Adipocyte (in vitro differentiated cells): ENCODE data around the gene KCNK10.

Source experiments
- DNase-seq: peaks from one replicate; pipeline ENCODE4 v3.0.0-alpha.2; 2015; ENCODE audit warnings: low read depth
- H3K27me3 ChIP-seq: replicated peaks from 2 replicates; pipeline ENCODE4 v1.7.0; 2013; ENCODE audit warnings: mild to moderate bottlenecking, low read length, moderate library complexity; ENCODE audit not compliant: control insufficient read depth, insufficient read depth
- H3K36me3 ChIP-seq: 2 replicates; pipeline ENCODE4 v1.7.0; 2013; ENCODE audit warnings: low read length, mild to moderate bottlenecking, moderate library complexity; ENCODE audit not compliant: control insufficient read depth, insufficient read depth, severe bottlenecking
- H3K4me1 ChIP-seq: 2 replicates; pipeline ENCODE4 v1.7.0; 2013; ENCODE audit warnings: mild to moderate bottlenecking, low read length, moderate library complexity; ENCODE audit not compliant: control insufficient read depth, insufficient read depth
- H3K4me3 ChIP-seq: 2 replicates; pipeline ENCODE4 v1.7.0; 2013; ENCODE audit warnings: mild to moderate bottlenecking, low read length, moderate library complexity
- H3K9ac ChIP-seq: 2 replicates; pipeline ENCODE4 v1.7.0; 2013; ENCODE audit warnings: mild to moderate bottlenecking, low read length, moderate library complexity
- H3K9me3 ChIP-seq: 2 replicates; pipeline ENCODE4 v1.7.0; 2013; ENCODE audit warnings: mild to moderate bottlenecking, low read length, moderate library complexity; ENCODE audit not compliant: control insufficient read depth

KCNK10 gene

DNA sequence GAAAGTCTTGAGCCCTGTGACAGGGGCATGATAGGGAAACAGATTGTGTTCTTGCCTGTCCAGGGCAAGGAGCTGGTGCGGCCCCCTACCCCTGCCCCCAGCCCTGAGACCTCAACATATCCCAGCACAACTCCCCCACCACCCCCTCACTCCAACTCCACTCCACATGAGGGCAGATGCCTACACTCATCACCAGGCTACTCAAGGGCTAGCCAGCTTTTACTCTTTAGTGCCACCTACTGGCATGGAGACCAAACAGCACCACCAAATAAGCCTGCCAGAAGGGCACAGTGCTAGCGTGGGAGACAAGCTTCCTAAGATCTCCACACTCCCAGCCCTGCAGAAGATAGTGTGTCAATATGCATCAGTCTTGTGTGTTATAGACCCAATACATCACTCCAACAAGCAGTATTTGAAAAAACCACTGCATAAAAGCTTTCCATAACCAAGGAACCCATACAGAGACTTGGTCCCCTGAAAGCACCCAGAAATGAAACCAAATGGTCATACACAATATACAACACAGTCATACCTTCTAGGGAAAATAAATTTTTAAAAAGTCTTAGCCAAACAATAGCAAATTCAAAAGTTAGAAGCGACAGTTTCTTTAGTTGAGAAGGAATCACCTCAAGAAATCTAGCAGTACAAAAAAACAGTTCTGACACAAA, 154.4 kb downstream of the KCNK10 start:
- H3K4me3 ChIP-seq = no peak overlapping the region
- peaks cover 10% of the 10 kb centered on the region for H3K9me3 ChIP-seq
- peaks cover 6% of the 10 kb centered on the region for H3K27me3 ChIP-seq
- no peaks in the 10 kb centered on the region for H3K36me3 ChIP-seq
- H3K9ac ChIP-seq = no peak overlapping the region
- no peaks in the 10 kb centered on the region for H3K4me1 ChIP-seq
- peak; percentile 58 for DNase-seq

DNA sequence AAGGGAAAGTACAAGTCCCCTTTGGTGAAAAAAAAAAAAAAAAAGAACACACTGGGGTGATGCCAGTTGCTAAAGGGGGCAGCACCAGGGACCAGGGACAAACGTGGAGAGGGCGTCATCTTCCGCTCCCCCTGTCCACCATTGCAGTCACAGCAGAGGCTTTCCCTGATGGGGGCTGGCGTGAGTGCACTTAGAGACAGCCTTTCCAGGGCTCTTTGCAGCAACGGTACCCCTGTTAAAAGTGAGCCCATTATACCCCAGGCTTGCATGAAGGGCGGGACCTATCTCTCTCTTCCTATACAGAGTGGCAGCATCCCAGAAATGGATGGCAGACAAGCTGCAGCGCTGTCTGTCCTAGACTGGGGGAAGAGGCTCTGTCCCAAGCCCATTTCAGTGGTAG, 155.0 kb downstream of the KCNK10 start:
- Histone ChIP-seq H3K9me3 (peaks cover 10% of the 10 kb centered on the region), H3K4me3 (no peak overlapping the region), H3K27me3 (peaks cover 10% of the 10 kb centered on the region), H3K36me3 (no peaks in the 10 kb centered on the region), H3K4me1 (no peaks in the 10 kb centered on the region), H3K9ac (no peak overlapping the region)
- DNase-seq = no peak

DNA sequence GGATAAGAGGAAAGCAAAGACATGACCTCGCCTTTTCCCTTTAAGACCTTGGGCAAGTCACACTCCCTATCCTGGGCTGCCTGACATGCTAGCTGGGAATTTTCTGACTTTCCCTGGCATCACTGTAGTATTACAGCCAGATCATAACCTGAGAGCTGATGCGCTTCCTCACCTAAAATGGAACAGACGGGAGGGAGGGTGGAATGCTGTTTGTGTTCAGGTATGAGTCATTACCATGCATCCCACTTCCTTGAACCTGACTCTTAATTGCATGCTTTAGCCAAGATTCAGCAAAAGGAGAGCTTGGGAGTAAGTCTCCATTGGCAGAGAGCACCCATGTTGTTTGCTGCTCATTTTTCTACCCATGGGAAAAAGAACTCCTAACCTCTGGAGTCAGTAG, 156.5 kb downstream of the KCNK10 start:
- peaks cover 10% of the 10 kb centered on the region for H3K27me3 ChIP-seq
- no peaks in the 10 kb centered on the region for H3K9me3 ChIP-seq
- no peak for DNase-seq
- H3K9ac ChIP-seq = no peak overlapping the region
- H3K4me1 ChIP-seq = no peaks in the 10 kb centered on the region
- H3K36me3 ChIP-seq = no peaks in the 10 kb centered on the region
- H3K4me3 ChIP-seq = no peak overlapping the region

DNA sequence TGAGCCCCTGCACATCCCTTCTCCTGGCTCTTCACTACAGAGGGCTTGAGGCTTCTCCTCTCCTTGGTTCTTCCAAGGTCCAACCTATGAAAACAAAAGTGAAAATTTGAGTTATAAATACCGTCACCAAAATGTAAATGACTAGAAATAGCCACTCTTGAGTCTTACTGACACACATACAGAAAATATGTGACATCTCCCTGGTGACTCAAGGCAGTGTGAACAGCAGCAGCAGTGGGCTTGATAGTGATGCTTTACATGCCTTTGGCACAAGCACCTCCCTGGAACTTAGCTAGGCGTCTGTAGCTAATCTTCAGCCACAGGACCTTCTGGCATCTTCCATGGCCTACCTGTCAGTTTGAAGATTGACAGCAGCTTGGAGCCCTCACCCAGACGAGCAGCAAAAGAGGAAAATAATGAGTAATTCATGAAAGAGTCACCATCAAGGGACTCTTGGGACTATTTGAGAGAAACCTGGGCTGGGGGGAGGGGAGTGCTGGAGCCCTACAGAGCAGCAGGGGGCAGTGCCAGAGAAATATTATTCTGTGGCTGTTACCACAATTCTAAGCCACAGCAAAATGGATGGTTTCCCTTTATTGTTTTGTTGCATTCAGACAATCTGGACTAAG, 158.0 kb downstream of the KCNK10 start:
- no peaks in the 10 kb centered on the region for H3K36me3 ChIP-seq
- no peak for DNase-seq
- peaks cover 16% of the 10 kb centered on the region for H3K27me3 ChIP-seq
- H3K4me3 ChIP-seq = no peak overlapping the region
- H3K9me3 ChIP-seq = no peaks in the 10 kb centered on the region
- H3K9ac ChIP-seq = no peak overlapping the region
- no peaks in the 10 kb centered on the region for H3K4me1 ChIP-seq

DNA sequence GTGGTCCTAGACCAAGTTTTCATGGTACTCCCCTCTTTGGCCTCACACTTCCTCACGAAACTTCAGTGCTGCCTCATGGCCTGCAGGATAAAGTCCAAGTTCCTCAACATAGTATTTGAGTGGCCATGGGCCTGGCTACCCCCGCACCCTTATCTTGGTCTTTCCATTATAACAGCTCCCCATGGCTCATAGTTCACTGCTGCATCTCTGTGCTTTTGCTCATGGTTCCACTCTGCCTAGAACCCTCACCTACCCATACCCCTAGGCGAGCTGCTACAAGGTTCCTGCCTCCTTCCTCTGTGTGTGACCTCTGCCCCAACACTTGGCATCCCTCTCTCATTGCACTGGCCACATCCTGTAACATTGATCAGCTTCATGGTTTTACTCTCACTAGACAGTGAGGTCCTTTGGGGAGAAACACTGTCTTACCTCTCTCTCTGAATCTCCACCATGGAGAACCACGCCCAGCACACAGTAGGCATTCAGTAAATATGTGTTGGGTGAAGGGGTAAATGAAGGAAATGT, 159.3 kb downstream of the KCNK10 start:
- Histone ChIP-seq H3K36me3 (no peaks in the 10 kb centered on the region), H3K27me3 (peaks cover 27% of the 10 kb centered on the region), H3K9me3 (no peaks in the 10 kb centered on the region), H3K4me1 (no peaks in the 10 kb centered on the region), H3K4me3 (no peak overlapping the region), H3K9ac (no peak overlapping the region)
- no peak for DNase-seq

DNA sequence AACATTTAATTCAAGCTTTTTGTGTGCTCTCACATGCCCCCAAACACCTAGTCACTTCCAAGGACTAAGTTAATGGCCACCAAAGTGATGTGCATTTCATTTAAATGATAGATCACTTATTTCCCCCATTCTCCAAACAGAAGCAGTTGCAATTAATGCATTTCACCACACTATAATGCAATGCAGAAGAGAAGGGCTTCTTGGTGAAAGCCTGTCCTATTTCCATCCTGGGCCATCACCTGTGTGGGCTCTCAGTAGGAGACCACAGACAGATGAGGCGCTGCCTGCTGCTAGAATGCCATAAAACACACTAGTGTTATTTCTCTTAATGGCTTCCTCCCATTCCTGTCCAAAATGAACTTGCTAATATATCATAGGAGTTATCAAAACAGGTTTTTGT, 166.9 kb downstream of the KCNK10 start:
- peaks cover 4% of the 10 kb centered on the region for H3K9me3 ChIP-seq
- peaks cover 27% of the 10 kb centered on the region for H3K27me3 ChIP-seq
- no peak overlapping the region for H3K4me3 ChIP-seq
- H3K9ac ChIP-seq = no peak overlapping the region
- H3K36me3 ChIP-seq = no peaks in the 10 kb centered on the region
- DNase-seq = no peak
- H3K4me1 ChIP-seq = no peaks in the 10 kb centered on the region

DNA sequence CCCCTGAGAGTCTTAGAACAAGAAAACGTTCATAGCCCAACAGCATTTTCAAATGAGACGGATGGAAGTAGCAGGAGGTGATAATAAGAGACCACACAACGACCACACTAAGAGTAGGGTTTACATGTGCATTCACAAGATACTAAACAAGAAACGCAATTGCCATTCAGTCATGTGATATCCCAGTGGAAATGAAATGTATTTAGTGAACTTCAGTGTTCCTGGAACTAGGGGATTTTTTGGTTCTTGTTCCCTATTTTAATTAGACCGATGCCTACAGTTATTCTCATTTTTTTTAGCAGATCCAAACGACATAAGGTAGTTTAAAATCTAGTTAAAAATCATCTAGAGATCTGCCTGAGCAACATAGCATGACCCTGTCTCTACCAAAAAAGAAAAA, 168.1 kb downstream of the KCNK10 start:
- no peak overlapping the region for H3K4me3 ChIP-seq
- H3K27me3 ChIP-seq = peaks cover 20% of the 10 kb centered on the region
- no peaks in the 10 kb centered on the region for H3K36me3 ChIP-seq
- H3K9me3 ChIP-seq = peaks cover 4% of the 10 kb centered on the region
- DNase-seq = no peak
- no peak overlapping the region for H3K9ac ChIP-seq
- no peaks in the 10 kb centered on the region for H3K4me1 ChIP-seq

DNA sequence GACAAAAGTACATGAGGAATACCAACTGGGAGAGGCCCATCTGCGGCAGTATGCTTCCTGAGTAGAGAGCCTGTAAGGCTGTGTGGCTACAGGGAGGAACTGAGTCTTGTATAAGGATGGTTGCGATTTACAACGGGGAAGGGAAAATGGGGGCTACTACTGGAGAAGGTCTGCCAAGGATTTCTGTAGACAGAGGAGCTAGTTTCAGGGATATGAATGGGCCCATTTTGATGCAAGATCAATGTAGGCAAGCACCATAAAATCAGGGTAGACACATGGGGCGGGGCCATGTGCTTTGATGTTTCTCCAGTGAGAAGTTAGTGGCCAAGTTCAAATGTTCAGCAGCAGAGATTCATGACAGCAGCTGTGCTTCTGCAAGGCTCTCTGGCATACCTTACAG, 168.7 kb downstream of the KCNK10 start:
- Histone ChIP-seq H3K27me3 (peaks cover 14% of the 10 kb centered on the region), H3K36me3 (no peaks in the 10 kb centered on the region), H3K4me3 (no peak overlapping the region), H3K9ac (no peak overlapping the region), H3K4me1 (no peaks in the 10 kb centered on the region), H3K9me3 (peaks cover 4% of the 10 kb centered on the region)
- no peak for DNase-seq

DNA sequence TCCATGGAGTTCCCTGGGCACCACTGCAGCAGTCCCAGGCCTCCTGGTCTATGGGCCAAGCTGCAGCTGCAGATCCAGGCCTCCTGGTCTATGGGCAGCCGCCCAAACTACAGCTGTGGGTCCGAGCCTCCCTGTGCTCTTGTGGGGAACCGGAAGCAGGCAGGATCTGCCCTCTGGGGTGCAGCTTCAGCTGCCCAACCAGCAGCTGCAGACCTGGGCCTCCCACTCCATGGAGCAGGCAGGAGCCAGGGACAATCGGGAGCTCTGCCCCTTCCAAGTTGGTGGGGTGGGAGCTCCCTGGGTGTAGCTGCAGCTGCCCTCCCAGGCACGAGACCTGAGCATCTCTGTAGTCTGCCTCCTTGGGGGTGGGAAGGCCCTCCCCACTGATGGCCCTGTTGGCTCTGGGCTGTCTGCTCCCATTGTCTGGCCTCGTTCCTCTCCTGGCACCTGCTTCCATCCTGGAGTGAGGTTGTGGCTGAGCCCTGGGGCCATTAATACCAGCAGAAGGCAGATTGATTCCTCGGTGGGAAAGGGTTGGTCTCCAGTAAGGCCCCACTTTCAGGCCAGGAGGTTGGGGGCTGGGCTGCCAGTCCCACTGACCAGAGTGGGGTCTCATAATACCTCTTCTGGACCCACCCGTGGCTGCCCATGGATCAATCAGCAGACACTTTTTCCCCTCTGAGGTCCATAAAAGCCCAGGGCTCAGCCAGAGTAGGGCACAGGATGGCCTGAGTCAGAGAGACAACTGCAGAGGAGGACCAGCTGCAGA, 176.0 kb downstream of the KCNK10 start:
- H3K9me3 ChIP-seq = no peaks in the 10 kb centered on the region

DNA sequence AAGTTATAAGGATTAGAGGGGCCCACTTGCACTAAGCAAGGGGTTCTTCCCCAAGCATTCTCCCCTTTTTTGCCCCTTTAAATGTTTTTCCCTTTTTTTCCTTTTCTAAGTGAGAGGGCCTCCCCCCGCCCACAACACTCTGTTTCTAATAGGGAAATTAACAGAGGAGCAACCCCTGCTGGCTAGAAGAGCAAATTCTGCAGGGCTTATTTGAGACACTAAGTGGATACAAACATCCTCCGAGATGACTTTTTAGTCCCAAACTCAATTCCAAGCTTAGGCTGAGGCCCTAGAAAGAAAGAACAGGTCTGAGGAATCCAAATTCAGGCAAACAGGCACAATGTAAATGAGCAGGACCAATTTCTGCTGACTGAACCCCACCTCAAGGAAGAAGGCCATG, 179.3 kb downstream of the KCNK10 start:
- no peaks in the 10 kb centered on the region for H3K4me1 ChIP-seq
- no peaks in the 10 kb centered on the region for H3K36me3 ChIP-seq
- no peak for DNase-seq
- H3K4me3 ChIP-seq = no peak overlapping the region
- H3K9me3 ChIP-seq = no peaks in the 10 kb centered on the region
- H3K27me3 ChIP-seq = peaks cover 23% of the 10 kb centered on the region
- no peak overlapping the region for H3K9ac ChIP-seq

More for the DNA sequence above, 176.0 kb downstream of the KCNK10 start:
- peaks cover 12% of the 10 kb centered on the region for H3K27me3 ChIP-seq
- no peak overlapping the region for H3K4me3 ChIP-seq
- H3K4me1 ChIP-seq = no peaks in the 10 kb centered on the region
- no peak overlapping the region for H3K9ac ChIP-seq
- no peak for DNase-seq
- no peaks in the 10 kb centered on the region for H3K36me3 ChIP-seq

DNA sequence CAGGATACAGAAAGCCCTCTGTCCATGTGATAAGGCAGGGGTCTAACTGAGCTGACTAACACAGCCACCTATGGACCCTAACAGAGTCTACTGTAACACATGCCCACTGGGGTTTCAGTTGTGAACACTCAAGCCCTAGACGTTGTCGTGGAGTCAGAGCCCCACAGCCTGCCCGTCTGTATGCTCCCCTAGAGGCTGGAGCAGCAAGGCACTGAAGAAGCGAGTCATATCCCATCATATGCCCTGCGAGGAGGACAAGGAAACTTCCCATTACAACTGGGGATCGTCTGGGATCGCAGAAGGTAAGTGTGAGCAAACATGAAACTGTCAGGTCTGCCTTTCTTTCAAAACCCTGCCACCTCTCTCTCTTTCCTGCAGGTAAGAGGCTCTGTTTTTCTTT, 180.1 kb downstream of the KCNK10 start:
- Histone ChIP-seq H3K36me3 (no peaks in the 10 kb centered on the region), H3K9me3 (no peaks in the 10 kb centered on the region), H3K4me1 (no peaks in the 10 kb centered on the region), H3K27me3 (peaks cover 25% of the 10 kb centered on the region), H3K4me3 (no peak overlapping the region), H3K9ac (no peak overlapping the region)
- DNase-seq = no peak
